H1 (cell line): Measurements from ENCODE around the gene SYNPR. TPM values are rescaled to one million over a fixed set of nuclear protein-coding genes. Genes with fewer than 3 reads are reported as not detected.

ENCODE experiments used
- BCL11A ChIP-seq, 2 experiments: IDR thresholded peaks; one replicate each; pipeline ENCODE4 v1.6.1; 2011; ENCODE audit warnings: low read depth in 2 of 2, low read length in 2 of 2, mild to moderate bottlenecking in 2 of 2
- CBX8 ChIP-seq: fragments of 300-800, 300-1000 bp; sonication (generic); IDR thresholded peaks from 2 replicates; pipeline ENCODE4 v1.7.1; 2016; ENCODE audit warnings: low read depth, low read length, borderline replicate concordance
- POLR2AphosphoS5 ChIP-seq: IDR thresholded peaks from 2 replicates; pipeline ENCODE4 v1.6.1; 2011; ENCODE audit warnings: low read depth, low read length
- POU5F1 ChIP-seq: IDR thresholded peaks from 2 replicates; pipeline ENCODE4 v1.6.1; 2011; ENCODE audit warnings: low read depth, mild to moderate bottlenecking, low read length, moderate library complexity
- polyA plus RNA-seq, 7 experiments: library from polyadenylated mRNA; depleted of rRNA in 3 of 7; stranded (reverse) in 5 of 7; unstranded in 2 of 7; fragments of >200 nt in 5 of 7; fragments of 200-250 nt in 2 of 7; gene quantifications; 1 replicate in 5 of 7; 2 replicates in 1 of 7; 4 replicates in 1 of 7; pipeline versions ENCODE4 v1.2.1 to v1.2.3, GENCODE V29; 2011 to 2013; ENCODE audit warnings: missing spikeins in 2 of 7, mixed read lengths in 2 of 7
- total RNA-seq: library from RNA; stranded (reverse); fragmentation: NEBNext Ultra II Directional; extraction: Animal tissue kit (Norgen Biotek cat#: 25700); gene quantifications from 2 replicates; pipeline ENCODE4 v1.2.1, GENCODE V29; 2021
- TF ChIP-seq, protein P1 (sequence below): fragments of 300-600 bp; sonication (generic); IDR thresholded peaks from 2 replicates; pipeline ENCODE4 v1.7.1; 2012; ENCODE audit warnings: low read length, moderate library complexity, mild to moderate bottlenecking, inconsistent platforms; ENCODE audit not compliant: insufficient replicate concordance
- TF ChIP-seq, protein P2 (sequence below), 3 experiments: IDR thresholded peaks; 1 replicate in 2 of 3; 2 replicates in 1 of 3; pipeline versions ENCODE4 v1.5.1 to v1.6.1; 2011; ENCODE audit warnings: low read length in 3 of 3, mild to moderate bottlenecking in 3 of 3, inconsistent platforms in 2 of 3, low read depth in 1 of 3, moderate library complexity in 1 of 3; ENCODE audit not compliant: insufficient read depth in 1 of 3; ENCODE audit errors: control extremely low read depth in 1 of 3

Gene SYNPR
- total and polyA plus RNA-seq, 2 of the 8 experiments (the other 6 are each of a cell fraction or from before 2014, with no cell fraction given) = 0.39 to 0.99 TPM

DNA sequence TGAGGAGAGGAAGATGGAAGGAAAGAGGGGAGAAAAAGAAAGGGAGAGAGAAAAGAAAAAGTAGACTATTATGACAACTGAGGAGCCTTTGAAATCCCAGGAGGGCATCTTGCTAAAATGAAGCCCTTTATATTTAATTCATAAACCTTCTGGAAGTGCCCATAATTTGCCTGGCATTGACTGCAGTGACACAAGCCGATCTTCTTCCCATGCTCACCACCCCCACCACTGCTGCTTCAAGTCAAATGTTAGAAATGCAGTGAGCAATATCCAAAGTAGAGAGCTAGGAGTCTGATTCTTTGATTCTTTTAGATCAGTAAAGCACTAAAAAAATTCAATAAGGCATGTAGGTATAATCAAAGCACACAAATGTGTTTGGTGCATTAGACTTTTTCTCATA, 235.7 kb downstream of the SYNPR start (continued):
- TF ChIP-seq, protein P1, sequence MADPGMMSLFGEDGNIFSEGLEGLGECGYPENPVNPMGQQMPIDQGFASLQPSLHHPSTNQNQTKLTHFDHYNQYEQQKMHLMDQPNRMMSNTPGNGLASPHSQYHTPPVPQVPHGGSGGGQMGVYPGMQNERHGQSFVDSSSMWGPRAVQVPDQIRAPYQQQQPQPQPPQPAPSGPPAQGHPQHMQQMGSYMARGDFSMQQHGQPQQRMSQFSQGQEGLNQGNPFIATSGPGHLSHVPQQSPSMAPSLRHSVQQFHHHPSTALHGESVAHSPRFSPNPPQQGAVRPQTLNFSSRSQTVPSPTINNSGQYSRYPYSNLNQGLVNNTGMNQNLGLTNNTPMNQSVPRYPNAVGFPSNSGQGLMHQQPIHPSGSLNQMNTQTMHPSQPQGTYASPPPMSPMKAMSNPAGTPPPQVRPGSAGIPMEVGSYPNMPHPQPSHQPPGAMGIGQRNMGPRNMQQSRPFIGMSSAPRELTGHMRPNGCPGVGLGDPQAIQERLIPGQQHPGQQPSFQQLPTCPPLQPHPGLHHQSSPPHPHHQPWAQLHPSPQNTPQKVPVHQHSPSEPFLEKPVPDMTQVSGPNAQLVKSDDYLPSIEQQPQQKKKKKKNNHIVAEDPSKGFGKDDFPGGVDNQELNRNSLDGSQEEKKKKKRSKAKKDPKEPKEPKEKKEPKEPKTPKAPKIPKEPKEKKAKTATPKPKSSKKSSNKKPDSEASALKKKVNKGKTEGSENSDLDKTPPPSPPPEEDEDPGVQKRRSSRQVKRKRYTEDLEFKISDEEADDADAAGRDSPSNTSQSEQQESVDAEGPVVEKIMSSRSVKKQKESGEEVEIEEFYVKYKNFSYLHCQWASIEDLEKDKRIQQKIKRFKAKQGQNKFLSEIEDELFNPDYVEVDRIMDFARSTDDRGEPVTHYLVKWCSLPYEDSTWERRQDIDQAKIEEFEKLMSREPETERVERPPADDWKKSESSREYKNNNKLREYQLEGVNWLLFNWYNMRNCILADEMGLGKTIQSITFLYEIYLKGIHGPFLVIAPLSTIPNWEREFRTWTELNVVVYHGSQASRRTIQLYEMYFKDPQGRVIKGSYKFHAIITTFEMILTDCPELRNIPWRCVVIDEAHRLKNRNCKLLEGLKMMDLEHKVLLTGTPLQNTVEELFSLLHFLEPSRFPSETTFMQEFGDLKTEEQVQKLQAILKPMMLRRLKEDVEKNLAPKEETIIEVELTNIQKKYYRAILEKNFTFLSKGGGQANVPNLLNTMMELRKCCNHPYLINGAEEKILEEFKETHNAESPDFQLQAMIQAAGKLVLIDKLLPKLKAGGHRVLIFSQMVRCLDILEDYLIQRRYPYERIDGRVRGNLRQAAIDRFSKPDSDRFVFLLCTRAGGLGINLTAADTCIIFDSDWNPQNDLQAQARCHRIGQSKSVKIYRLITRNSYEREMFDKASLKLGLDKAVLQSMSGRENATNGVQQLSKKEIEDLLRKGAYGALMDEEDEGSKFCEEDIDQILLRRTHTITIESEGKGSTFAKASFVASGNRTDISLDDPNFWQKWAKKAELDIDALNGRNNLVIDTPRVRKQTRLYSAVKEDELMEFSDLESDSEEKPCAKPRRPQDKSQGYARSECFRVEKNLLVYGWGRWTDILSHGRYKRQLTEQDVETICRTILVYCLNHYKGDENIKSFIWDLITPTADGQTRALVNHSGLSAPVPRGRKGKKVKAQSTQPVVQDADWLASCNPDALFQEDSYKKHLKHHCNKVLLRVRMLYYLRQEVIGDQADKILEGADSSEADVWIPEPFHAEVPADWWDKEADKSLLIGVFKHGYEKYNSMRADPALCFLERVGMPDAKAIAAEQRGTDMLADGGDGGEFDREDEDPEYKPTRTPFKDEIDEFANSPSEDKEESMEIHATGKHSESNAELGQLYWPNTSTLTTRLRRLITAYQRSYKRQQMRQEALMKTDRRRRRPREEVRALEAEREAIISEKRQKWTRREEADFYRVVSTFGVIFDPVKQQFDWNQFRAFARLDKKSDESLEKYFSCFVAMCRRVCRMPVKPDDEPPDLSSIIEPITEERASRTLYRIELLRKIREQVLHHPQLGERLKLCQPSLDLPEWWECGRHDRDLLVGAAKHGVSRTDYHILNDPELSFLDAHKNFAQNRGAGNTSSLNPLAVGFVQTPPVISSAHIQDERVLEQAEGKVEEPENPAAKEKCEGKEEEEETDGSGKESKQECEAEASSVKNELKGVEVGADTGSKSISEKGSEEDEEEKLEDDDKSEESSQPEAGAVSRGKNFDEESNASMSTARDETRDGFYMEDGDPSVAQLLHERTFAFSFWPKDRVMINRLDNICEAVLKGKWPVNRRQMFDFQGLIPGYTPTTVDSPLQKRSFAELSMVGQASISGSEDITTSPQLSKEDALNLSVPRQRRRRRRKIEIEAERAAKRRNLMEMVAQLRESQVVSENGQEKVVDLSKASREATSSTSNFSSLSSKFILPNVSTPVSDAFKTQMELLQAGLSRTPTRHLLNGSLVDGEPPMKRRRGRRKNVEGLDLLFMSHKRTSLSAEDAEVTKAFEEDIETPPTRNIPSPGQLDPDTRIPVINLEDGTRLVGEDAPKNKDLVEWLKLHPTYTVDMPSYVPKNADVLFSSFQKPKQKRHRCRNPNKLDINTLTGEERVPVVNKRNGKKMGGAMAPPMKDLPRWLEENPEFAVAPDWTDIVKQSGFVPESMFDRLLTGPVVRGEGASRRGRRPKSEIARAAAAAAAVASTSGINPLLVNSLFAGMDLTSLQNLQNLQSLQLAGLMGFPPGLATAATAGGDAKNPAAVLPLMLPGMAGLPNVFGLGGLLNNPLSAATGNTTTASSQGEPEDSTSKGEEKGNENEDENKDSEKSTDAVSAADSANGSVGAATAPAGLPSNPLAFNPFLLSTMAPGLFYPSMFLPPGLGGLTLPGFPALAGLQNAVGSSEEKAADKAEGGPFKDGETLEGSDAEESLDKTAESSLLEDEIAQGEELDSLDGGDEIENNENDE = no peak
- TF ChIP-seq CBX8 (no peak), BCL11A (IDR thresholded peaks at IDR 0.05; ENCODE audit: low read depth in 2 of 2, low read length in 2 of 2) (no peak), POLR2AphosphoS5 (no peak), POU5F1 (no peak)
- TF ChIP-seq, protein P2, sequence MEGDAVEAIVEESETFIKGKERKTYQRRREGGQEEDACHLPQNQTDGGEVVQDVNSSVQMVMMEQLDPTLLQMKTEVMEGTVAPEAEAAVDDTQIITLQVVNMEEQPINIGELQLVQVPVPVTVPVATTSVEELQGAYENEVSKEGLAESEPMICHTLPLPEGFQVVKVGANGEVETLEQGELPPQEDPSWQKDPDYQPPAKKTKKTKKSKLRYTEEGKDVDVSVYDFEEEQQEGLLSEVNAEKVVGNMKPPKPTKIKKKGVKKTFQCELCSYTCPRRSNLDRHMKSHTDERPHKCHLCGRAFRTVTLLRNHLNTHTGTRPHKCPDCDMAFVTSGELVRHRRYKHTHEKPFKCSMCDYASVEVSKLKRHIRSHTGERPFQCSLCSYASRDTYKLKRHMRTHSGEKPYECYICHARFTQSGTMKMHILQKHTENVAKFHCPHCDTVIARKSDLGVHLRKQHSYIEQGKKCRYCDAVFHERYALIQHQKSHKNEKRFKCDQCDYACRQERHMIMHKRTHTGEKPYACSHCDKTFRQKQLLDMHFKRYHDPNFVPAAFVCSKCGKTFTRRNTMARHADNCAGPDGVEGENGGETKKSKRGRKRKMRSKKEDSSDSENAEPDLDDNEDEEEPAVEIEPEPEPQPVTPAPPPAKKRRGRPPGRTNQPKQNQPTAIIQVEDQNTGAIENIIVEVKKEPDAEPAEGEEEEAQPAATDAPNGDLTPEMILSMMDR (IDR thresholded peaks at IDR 0.05; ENCODE audit: control extremely low read depth in 1 of 3, insufficient read depth in 1 of 3, low read depth in 1 of 3, low read length in 3 of 3) = no peak
